ENCODE measurements around the gene ZNF664.
A peak's percentile ranks its signal among the peaks of the same experiment; 100 is the strongest.
"Not testable (repeated sequence)": the region's sequence is repeated elsewhere in the genome, so short reads cannot be mapped to it uniquely, and the experiment has no call there.

ZNF664 gene

GRCh38 chr12:123941624-123942237, 31.3 kb upstream of the ZNF664 start:
- DNase-seq: no peak

- DNase-seq: no peak
These were observed 30.8 kb upstream of the ZNF664 start for GRCh38 chr12:123942238-123942653.

- DNase-seq: no peak
These were observed 29.9 kb upstream of the ZNF664 start for GRCh38 chr12:123942911-123943648.

- DNase-seq: no peak
These were observed 29.2 kb upstream of the ZNF664 start for GRCh38 chr12:123943816-123944215.

GRCh38 chr12:123944696-123945095, 28.3 kb upstream of the ZNF664 start:
- no peak for DNase-seq

GRCh38 chr12:123945287-123946151, 27.5 kb upstream of the ZNF664 start:
- no peak for DNase-seq

- no peak for DNase-seq
These were observed 26.9 kb upstream of the ZNF664 start for GRCh38 chr12:123946152-123946515.

GRCh38 chr12:123946516-123947505, 26.2 kb upstream of the ZNF664 start:
- DNase-seq: not testable (repeated sequence)

- DNase-seq: not testable (repeated sequence)
These were observed 25.5 kb upstream of the ZNF664 start for GRCh38 chr12:123947531-123947930.

GRCh38 chr12:123948401-123948795, 24.6 kb upstream of the ZNF664 start:
- no peak for DNase-seq

- DNase-seq: no peak
These were observed 23.9 kb upstream of the ZNF664 start for GRCh38 chr12:123948796-123949769.

GRCh38 chr12:123949770-123950165, 23.2 kb upstream of the ZNF664 start:
- no peak for DNase-seq

GRCh38 chr12:123950476-123951349, 22.3 kb upstream of the ZNF664 start:
- no peak for DNase-seq

GRCh38 chr12:123951467-123951866, 21.5 kb upstream of the ZNF664 start:
- DNase-seq: peak; percentile 11

- DNase-seq: no peak
These were observed 21.0 kb upstream of the ZNF664 start for GRCh38 chr12:123952037-123952436.

- no peak for DNase-seq
These were observed 18.2 kb upstream of the ZNF664 start for GRCh38 chr12:123954647-123955350.

- no peak for DNase-seq
These were observed 16.8 kb upstream of the ZNF664 start for GRCh38 chr12:123956249-123956648.

- DNase-seq: no peak
These were observed 15.8 kb upstream of the ZNF664 start for GRCh38 chr12:123957196-123957595.

- DNase-seq: no peak
These were observed 14.6 kb upstream of the ZNF664 start for GRCh38 chr12:123958462-123958861.

GRCh38 chr12:123958876-123959275, 14.1 kb upstream of the ZNF664 start:
- DNase-seq: no peak

Measured in 8988T (cell line).